GM10847 (cell line): ENCODE data around the gene BTBD2.

Experiments
- POLR2A ChIP-seq: IDR thresholded peaks from 2 replicates; pipeline ENCODE4 v1.6.1; 2011; ENCODE audit not compliant: insufficient read length; ENCODE audit errors: extremely low read depth

The BTBD2 gene

DNA sequence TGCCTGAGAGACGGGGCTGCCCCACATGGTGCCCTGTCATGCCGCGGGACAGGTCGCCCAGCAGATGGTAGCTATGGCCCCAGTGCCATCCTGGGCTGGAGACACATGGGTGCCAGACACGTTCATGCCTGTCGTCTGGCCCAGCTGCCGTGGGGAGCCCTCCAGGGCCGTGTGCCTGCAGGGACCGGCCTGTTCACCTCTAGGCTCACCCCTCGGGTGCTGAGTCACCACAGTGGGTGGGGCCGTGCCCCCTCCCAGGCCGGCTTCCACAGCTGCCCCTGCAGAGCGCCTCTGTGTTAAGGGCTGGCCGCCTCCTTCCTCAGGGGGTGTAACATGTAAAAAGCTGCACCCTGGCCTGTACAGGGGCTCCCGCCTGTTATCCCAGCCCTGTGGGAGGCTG is 38.4 kb downstream of the BTBD2 start:
- TF ChIP-seq POLR2A, result no peak

DNA sequence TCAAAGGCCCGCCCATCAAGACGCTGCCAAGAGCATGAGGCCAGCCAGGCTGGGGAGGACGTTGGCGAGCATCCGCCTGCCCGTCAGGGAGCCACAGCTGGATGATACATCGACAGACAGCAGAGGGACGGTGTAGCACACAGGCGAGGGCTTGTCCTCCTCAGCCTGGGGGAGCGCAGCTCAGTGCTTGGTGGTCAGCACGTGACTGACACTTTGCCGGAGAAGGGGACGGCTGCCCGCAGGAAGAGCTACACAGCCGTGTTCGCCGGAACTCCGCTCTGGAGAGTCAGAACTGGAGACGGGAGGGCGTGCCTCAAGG is 40.4 kb downstream of the BTBD2 start:
- TF ChIP-seq POLR2A, result no peak

DNA sequence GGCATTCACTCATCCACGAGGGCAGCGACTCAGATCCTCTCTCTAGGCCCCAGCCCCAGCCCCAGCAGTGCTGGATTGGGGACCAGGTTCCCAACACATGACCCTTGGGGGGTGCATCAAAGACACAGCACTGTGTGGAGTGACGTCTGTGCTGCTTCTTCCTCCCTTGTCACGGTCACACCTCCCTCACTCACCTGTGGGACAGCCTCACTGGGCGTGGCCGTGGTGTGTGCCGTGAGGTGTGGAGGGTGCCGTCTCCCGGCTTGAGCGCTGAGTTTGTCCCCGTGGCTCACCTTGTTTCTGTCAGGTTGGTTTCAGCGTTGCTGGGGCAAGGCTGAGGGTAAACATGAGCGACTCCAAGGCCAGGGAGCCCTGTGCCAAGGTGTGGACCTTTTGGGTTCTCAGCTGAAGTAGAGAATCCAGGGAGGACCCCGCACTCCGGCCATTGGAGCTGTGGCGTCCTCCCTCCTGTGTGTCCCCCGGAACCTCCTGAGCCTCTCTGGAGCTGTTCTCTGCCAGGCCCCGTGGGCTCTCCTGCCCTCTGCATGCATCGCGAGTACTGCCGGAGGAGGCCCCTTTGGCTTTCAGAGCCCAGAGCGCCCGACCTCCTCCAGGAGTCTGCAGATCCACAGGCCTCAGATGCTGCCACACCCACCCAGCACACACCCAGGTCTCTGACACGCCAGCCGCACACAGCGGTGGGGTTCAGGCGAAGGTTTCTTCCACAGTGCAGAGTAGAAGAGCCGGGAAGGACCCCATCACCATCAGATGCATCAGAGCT is 40.9 kb downstream of the BTBD2 start:
- TF ChIP-seq POLR2A, result no peak

DNA sequence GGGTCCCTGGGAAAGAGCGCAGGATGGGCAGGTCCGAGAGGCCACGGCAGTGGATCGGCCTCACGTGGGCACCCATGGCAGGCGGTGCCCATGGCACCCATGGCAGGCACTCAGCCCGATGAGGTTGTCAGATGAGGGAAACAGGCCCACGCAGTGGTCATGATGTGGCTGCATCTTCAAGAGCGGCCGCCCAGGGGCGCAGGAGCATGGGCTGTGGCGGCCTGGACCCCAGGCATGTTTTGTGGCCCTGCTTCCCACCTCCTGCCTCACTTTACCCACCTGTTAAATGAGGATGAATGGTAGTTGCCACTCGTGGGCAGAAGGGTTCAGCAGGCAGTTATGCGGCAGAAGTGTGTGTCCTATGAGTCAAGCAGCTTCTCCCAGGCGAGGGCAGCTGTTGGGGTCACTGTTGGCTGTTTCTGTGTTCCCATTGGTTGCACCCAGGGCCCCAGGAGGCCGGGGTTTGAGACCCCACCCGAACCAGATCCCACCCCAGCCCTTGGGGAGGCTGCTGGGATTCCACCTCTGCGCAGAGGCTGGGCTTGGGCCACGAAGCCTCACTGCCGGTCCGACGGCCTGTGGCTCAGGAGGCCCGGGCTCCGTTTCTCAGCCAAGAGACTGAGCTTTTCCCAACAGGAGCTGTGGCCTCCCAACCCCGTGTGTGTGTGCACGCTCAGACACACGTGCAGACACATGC is 44.6 kb downstream of the BTBD2 start:
- no peak for TF ChIP-seq POLR2A

DNA sequence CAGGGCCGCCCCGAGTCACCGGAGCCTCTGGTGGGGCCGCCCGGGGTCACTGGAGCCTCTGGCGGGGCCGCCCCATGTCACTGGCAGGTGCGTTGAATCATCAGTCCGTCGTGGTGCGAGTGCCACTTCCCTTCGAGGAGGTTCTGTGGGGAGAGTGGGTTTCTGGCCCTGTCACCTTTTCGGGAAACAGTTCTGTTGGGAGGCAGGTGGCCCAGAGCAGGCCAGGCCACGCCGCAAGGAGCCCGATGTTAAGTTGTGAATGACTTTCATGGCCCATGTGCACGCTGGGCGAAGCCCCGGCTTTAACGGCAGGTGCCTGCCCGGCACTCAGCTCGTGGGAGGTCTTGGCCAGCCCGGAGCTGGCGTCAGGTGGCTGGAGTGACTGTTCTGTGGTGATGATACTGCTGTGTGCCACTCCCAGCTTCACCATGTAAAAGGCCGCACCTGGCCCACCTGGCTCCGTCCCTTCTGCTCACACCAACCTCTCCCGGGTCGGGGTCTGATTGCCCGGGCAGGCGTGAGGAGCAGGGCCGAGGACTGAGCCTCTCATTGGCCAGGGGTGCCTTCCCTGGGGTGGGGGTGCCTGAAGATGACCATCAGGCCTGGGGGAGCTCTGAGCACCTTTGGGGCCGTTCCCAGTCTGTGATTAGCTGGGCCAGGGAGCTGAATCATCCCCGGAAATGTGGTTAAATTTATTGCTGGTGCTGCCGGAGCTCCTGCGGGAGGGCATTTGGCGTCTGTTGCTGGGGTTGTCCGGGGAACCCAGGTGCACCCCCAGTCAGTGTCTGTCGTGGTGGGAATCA is 45.3 kb downstream of the BTBD2 start:
- no peak for TF ChIP-seq POLR2A

DNA sequence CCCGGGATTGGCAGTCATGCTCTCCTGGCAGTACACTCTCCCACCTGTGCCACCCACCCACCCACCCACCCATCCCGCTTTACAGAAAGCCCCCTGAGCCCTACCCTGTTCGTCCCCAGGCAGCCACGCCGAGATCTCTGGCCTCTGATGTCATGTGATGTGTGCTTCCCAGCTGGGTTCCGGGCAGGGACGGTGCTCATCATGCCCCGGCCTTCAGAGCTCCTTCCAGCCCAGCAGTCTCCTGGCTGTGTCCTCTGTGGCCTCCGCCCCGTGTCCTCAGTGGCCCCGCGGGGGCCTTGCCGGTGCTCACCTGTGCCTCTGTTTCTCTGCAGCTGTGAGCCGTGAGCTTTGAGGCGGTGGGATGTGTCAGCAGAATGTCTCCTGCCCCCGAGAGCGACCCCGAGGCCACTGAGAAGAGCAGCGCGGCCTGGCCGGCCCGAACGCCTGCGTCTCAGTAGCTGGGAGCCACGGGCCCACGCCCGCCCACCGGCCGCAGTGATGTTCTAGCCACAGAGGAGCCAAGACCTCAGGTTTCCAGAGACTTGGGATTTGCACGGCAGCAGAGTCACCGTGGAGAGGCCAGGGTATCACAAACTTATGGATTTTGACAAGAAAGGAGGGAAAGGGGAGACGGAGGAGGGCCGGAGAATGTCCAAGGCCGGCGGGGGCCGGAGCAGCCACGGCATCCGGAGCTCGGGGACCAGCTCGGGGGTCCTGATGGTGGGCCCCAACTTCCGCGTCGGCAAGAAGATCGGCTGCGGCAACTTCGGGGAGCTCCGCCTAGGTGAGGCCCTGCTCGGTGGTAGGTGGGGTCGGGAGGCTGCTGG is 46.1 kb downstream of the BTBD2 start:
- no peak for TF ChIP-seq POLR2A

DNA sequence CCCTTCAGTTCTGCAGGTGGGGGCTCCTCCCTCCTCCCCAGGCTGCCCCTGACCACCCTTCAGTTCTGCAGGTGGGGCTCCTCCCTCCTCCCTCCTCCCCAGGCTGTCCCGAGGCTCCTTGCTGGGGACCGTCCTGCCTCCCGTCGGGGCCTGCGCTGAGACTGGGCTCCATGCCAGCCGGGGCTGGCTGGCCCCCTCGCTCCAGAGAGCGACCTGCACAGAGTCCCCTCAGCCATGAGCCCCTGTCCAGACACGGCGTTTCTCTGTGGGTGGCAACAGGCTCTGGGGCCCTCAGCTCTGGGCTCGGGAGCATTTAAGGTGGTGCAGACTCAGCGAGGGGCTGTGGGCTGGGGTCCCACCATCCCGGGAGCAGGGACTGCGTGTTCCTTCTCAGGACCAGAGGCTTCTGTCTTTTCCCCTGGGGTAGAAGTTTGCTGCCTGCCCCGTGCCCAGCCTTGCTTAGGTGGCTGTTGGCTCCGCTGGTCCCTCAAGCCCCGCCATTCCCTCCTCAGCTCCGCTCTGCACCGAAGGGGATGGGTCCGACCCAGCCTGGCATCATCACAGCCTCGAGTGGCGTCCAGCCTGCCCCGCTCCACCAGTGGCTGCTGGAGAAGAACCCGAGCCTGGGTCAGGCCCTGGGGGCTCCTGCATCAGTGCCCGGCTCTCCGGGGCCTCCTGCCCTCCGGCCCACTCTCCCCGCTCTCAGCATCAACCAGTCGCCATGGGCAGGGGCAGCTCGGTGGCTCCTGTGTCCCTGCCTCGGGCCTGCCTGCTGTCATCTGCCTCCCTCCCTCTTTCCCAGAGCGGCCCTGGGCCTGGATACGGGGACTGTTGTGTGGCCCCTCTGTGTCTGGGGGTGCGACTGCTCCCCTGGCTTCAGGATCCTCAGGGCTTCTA is 47.0 kb downstream of the BTBD2 start:
- no peak for TF ChIP-seq POLR2A

DNA sequence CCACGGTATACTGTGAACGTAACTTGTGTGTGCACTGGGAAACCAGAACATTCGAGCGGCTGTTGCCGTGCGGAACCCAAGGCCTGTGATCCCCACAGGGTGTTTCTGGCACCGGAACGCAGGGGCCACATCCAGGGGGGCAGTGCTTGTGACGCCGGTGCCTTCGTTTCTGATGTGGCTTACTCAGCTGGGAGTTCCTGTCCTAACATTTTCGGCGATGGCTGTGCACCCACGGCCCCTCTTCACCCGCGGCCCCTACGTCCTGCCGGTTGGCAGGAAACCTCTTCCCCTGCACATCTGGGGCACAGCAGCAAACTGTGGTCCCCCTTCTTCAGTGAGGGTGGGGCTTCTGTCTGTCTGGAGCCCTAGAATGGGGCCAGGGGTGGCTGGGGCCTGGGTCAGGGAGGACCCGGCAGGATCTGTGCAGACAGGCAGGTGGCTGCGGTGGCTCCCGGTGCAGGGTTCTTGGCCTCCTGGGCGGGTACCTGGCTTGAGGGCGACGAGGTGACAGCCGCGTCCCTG is 48.4 kb downstream of the BTBD2 start:
- no peak for TF ChIP-seq POLR2A

DNA sequence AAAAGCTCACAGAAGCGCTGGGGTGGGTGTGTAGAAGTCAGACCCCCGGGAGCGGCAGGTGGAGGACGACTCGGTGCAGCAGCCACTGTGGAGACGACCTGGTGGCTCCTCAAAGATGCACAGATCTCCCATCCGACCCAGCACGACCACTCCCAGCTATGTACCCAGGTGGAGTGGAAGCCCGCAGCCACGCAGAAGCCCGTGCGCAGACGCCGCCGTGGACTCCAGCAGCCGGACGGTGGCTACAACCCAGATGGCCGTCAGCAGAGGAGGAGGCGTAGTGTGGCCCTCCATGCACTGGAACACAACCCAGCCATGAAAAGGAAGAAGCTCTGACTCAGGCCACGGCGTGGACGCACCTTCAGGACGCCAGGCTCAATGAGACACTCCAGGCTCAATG is 52.8 kb downstream of the BTBD2 start:
- no peak for TF ChIP-seq POLR2A

DNA sequence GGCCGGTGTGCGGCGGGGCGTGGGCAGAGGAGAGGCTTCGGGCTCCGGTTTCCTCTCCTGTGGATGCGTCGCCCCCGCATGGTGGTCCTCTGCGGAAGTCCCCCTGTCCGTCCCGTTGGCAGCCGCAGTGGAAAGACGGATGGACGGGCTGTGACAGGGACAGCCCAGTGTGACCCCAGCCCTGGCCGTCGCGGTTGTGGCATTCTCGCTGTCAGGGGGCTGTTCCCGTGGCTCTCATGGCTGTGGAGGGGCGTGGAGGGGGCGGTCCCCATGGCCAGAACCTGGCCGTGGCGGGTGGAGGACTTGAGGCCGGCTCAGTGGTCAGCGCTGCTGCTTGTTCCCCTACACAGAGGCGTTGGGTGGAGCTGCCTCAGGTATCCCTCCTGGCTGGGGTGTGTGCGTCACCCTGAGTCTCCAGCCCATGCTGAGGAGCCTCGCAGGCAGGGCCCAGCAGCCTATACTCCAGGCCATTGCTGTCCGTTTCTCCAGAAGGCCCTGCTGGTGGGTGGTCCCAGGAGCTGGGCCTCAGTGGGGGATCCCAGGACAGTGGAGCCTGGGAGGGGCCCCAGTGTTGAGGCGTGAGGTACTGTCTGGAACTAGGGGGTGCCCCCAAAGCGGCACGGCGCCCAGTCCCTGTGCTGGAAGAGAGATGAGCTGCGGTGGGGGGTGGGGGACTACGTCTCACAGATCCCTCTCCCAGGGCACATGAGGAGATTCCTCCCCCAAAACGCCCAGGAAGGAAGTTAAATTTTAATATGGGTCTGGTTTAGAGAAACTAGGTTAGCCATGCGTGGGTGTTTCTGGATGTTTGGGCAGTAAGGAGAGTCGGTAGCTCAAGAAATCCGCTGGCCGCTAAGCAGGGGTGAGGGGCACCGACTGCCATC is 54.3 kb downstream of the BTBD2 start:
- TF ChIP-seq POLR2A, result no peak

DNA sequence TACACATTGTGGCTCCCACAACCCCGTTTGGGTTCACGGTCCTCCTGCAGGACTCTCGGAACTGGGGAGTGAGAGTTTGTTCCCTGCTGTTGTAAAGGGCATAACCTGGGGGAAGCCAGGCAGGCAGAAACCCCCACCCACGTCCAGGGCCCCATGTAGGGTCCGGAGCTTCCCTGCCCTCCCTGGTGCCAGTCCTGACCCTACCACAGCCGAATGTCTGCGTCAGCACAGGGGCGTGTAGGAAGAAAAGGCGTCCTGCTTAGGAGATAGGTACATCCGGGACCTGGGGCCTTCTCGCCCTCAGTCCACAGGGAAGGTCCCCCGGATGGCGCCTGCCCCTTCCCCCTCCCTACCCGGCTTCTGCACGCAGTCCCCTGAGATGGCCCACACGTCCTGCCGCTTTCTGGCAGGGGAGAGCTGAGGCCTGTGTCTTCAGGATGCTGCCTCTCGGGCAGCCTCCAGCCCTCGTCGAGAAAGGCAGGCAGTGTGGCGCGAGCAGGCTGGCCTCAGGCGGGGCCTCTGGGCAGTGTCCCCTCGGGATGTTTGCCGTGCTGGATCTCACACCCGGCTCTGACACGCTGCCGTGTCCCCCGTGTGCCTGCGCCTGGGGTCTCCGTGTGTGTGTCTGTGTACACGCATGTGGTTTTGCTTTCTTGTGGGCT is 55.5 kb downstream of the BTBD2 start:
- no peak for TF ChIP-seq POLR2A

DNA sequence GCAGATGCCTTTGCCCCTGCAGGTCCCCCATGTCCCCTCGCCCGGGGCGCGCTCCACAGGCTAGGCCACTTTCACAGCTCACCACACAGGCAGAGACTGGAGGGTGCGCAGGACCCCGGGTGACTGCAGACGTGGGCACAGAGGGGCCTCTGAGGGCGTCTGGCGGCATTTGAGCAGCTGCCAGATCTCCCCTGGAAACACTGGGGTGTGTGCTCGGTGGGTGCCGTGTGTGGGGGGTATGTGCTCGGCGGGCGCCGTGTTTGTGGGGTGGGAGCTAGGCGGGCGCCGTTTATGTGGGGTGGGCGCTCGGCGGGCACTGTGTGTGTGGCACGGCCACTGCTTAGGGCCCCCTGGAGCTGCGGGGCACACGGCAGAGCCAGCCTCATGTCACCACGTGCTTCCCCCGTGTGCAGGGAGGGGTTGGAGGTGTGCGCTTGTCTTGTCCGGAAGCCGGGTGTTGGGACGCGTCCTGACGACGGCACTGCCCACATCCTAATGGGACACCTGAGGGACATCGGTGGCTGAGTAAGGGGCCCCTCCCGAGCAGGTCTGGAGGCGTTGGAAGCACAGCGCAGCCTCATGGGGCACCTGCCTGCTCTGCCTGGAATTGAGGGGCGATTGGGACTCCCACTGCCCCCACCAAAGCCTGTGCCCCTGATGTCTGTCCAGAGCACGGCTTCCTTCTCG is 57.8 kb downstream of the BTBD2 start:
- no peak for TF ChIP-seq POLR2A
